Ishikawa (cell line): ENCODE results near the gene TRIO.

Experiments used
- CEBPB ChIP-seq: IDR thresholded peaks from 2 replicates; pipeline ENCODE4 v1.6.1; 2012
- CREB1 ChIP-seq: IDR thresholded peaks from 2 replicates; pipeline ENCODE4 v1.6.1; 2012; ENCODE audit warnings: low read depth
- EGR1 ChIP-seq: IDR thresholded peaks from 2 replicates; pipeline ENCODE4 v1.6.1; 2012
- EP300 ChIP-seq: IDR thresholded peaks from 2 replicates; pipeline ENCODE4 v1.6.1; 2012; ENCODE audit warnings: borderline replicate concordance
- FOXM1 ChIP-seq: IDR thresholded peaks from 2 replicates; pipeline ENCODE4 v1.6.1; 2012; ENCODE audit warnings: low read depth, borderline replicate concordance
- NFIC ChIP-seq: IDR thresholded peaks from 2 replicates; pipeline ENCODE4 v1.6.1; 2012
- RAD21 ChIP-seq: IDR thresholded peaks from 2 replicates; pipeline ENCODE4 v1.6.1; 2012; ENCODE audit warnings: low read depth
- REST ChIP-seq: IDR thresholded peaks from 2 replicates; pipeline ENCODE4 v1.6.1; 2012; ENCODE audit warnings: low read depth, mild to moderate bottlenecking
- TAF1 ChIP-seq: IDR thresholded peaks from 2 replicates; pipeline ENCODE4 v1.6.1; 2012; ENCODE audit warnings: low read depth, mild to moderate bottlenecking
- TCF12 ChIP-seq: IDR thresholded peaks from 2 replicates; pipeline ENCODE4 v1.6.1; 2012; ENCODE audit warnings: low read depth
- TEAD4 ChIP-seq: IDR thresholded peaks from 2 replicates; pipeline ENCODE4 v1.6.1; 2012
- USF1 ChIP-seq: IDR thresholded peaks from 2 replicates; pipeline ENCODE4 v1.6.1; 2012
- YY1 ChIP-seq: IDR thresholded peaks from 2 replicates; pipeline ENCODE4 v1.6.1; 2012; ENCODE audit warnings: low read depth
- ZBTB7A ChIP-seq: IDR thresholded peaks from 2 replicates; pipeline ENCODE4 v1.6.1; 2012; ENCODE audit warnings: low read depth
- TF ChIP-seq, protein P1 (sequence below): IDR thresholded peaks from 2 replicates; pipeline ENCODE4 v1.6.1; 2012

The TRIO gene

GRCh38 chr5:14507156-14507941 is 364.2 kb downstream of the TRIO start:
- TF ChIP-seq TAF1 = no peak
- TF ChIP-seq, protein P1, sequence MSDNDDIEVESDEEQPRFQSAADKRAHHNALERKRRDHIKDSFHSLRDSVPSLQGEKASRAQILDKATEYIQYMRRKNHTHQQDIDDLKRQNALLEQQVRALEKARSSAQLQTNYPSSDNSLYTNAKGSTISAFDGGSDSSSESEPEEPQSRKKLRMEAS = no peak
- TF ChIP-seq FOXM1 = no peak
- TF ChIP-seq EGR1 = no peak
- no peak for TF ChIP-seq ZBTB7A
- TF ChIP-seq RAD21 = no peak

DNA sequence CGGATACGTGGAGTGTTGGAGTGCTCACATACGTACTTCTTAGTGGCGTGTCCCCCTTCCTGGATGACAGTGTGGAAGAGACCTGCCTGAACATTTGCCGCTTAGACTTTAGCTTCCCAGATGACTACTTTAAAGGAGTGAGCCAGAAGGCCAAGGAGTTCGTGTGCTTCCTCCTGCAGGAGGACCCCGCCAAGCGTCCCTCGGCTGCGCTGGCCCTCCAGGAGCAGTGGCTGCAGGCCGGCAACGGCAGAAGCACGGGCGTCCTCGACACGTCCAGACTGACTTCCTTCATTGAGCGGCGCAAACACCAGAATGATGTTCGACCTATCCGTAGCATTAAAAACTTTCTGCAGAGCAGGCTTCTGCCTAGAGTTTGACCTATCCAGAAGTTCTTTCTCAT is 364.9 kb downstream of the TRIO start:
- no peak for TF ChIP-seq YY1
- TF ChIP-seq TAF1 = no peak
- no peak for TF ChIP-seq EGR1
- TF ChIP-seq CREB1 = no peak
- TF ChIP-seq CEBPB = no peak
- no peak for TF ChIP-seq TEAD4
- no peak for TF ChIP-seq REST
- no peak for TF ChIP-seq EP300
- no peak for TF ChIP-seq ZBTB7A
- TF ChIP-seq FOXM1 = no peak
- no peak for TF ChIP-seq TCF12
- TF ChIP-seq, protein P1 = no peak
- no peak for TF ChIP-seq NFIC
- TF ChIP-seq RAD21 = no peak
- TF ChIP-seq USF1 = no peak

- TF ChIP-seq TAF1 = no peak
- TF ChIP-seq TCF12 = no peak
- no peak for TF ChIP-seq EGR1
Observed at GRCh38 chr5:14509556-14509955, 366.4 kb downstream of the TRIO start.

DNA sequence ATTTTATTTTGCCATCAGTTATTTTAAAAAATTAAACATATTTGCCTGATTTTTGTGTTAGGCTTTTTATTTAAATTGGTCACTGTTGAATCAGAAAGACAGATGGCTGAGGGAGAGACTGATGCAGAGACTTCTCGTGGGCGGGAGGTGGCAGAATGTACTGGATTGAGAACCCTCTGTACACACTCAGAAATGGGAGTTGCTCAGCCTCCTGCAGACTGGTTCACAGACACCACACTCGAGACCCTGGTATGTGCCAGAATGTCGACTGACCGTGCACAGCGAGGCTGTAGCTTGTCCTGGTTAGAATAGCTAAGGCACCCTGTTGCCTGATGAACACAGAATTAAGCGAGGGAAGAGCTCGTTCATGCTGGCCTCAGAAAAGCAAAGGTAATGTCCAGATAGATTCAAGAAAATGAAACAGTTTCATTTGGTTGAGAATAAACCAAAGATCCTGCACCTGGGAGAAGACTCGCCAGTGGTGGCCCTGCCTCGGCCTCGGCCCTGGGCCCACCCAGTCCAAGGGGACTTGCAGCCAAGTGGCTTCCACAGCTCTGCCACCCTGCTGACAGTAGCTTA is 367.1 kb downstream of the TRIO start:
- TF ChIP-seq CREB1 = no peak
- TF ChIP-seq REST = no peak
- no peak for TF ChIP-seq EP300
- no peak for TF ChIP-seq YY1
- no peak for TF ChIP-seq TEAD4
- TF ChIP-seq, protein P1 = no peak

DNA sequence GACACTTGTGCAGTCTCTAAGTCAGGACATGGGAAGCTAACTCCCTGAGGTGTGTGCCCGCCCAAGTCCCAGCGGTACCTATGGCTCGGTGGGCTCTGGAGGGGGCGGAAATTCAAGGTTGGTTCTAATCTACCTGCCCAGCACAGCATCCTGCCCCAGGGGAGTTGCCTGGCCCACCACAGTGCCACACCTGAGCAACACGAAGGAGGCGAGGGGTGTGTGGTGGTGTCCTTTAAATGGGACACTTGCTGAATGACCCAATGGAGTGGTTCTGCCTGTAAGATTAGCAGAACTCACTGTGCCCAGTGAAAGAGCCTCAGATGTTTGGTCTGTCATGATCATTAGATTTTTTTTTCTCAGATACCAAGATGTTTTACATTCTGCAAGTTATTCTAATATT is 367.7 kb downstream of the TRIO start:
- TF ChIP-seq, protein P1 = no peak
- no peak for TF ChIP-seq USF1
- TF ChIP-seq FOXM1 = no peak
- no peak for TF ChIP-seq YY1
- TF ChIP-seq CREB1 = no peak
- TF ChIP-seq ZBTB7A = no peak
- no peak for TF ChIP-seq TEAD4

DNA sequence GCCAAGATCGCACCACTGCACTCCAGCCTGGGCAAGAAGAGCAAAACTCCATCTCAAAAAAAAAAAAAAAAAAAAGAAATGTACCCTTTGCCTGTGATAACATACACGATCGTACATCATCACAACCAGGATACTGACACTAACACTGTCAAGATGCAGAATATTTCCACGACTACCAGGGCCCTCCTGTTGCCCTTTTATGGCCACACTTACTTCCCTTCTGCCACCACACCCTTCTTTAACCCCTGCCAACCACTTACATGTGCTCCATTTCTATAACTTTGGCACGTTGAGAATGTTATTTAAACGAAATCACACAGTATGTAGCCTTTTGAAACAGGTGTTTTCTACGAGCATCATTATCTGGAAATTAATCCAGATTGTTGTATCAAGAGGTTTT is 369.4 kb downstream of the TRIO start:
- TF ChIP-seq TEAD4 (no peak), TCF12 (no peak), USF1 (no peak), EGR1 (no peak), TAF1 (no peak), RAD21 (no peak), NFIC (no peak), ZBTB7A (no peak), EP300 (no peak), CREB1 (no peak), FOXM1 (no peak), CEBPB (no peak), YY1 (no peak)
- TF ChIP-seq, protein P1 = no peak
